GM12874 (cell line): Measurements from ENCODE around the gene KIF26B.

ENCODE experiments used
- CTCF ChIP-seq: IDR thresholded peaks from 2 replicates; pipeline ENCODE4 v1.5.1; 2011; ENCODE audit warnings: low read depth, mild to moderate bottlenecking, control low read depth, low read length, moderate library complexity; ENCODE audit not compliant: insufficient read depth

The KIF26B gene

GRCh38 chr1:245386297-245386971 is 231.6 kb downstream of the KIF26B start:
- TF ChIP-seq CTCF: no peak

GRCh38 chr1:245388687-245389086 is 233.9 kb downstream of the KIF26B start:
- TF ChIP-seq CTCF: no peak

GRCh38 chr1:245389873-245390272 is 235.1 kb downstream of the KIF26B start:
- TF ChIP-seq CTCF: no peak

GRCh38 chr1:245390975-245391374 is 236.2 kb downstream of the KIF26B start:
- TF ChIP-seq CTCF: no peak

DNA sequence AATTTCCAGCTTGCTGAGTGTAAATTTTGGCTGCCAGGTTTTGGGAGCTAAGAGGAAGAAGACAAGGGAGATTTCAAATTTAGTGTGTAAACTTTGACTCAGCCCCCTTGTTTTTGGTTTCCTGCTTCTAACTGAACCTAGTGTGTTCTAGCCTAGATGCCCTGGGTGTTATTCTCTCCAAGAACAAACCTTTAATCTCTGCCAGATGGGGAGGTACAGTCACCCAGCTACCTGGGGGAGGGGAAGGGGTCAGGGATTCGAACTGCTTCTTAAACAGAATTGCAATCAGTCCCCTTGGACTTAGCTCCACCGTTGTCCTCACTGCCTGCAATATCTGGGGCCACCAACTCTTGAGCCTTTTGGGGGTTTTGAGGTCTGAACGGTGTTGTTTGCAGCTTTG is 238.9 kb downstream of the KIF26B start:
- no peak for TF ChIP-seq CTCF

GRCh38 chr1:245395680-245396079 is 240.9 kb downstream of the KIF26B start:
- TF ChIP-seq CTCF: no peak

DNA sequence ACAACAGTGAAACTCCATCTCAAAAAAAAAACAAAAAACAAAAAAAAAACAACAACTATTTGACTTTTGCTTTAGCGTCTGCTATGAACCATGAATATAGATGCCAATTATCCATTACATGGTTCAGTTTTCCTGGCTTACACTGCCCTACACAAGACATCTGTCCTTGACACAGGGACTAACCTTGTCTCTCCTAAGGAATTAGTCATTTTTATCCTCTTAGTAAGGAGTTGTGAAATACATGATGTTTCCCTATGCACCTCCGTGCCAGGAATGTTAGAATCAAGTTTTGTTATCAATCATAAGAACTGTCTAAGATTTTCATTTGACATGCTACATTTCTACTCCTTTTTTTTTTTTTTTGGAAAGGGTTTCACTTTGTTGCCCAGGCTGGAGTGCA is 241.8 kb downstream of the KIF26B start:
- TF ChIP-seq CTCF: no peak

DNA sequence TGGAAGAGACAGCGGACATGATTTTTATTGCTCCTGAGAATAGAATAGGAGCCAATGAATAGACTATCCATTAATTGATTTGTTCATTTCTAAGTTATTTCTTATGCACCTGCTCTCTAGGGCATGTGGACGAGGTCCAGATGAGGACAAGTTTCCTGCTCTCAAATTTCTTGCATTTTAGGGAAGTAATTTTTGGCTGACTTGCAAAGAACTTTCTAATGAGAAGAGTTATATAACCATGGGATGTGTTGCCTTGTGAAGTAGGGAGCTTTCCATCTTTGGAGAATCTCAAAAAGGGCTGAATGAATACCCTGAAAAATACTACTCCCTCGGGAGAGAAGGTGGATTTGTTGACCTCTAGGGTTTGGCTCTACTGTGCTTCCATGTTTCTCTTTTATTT is 243.0 kb downstream of the KIF26B start:
- TF ChIP-seq CTCF: no peak
